Activated T-cell treated with anti-CD3 and anti-CD28 coated beads, Interleukin-2, amount 50 U/mL, for 48 hours (primary cell): ENCODE data around the gene FBXW11.

ENCODE experiments used
- DNase-seq, 2 experiments: peaks; one replicate each; pipeline ENCODE4 v3.0.0-alpha.2; 2020

Gene FBXW11

GRCh38 chr5:171838066-171838465 lies 168.4 kb downstream of the FBXW11 start:
- no peak for DNase-seq

DNA sequence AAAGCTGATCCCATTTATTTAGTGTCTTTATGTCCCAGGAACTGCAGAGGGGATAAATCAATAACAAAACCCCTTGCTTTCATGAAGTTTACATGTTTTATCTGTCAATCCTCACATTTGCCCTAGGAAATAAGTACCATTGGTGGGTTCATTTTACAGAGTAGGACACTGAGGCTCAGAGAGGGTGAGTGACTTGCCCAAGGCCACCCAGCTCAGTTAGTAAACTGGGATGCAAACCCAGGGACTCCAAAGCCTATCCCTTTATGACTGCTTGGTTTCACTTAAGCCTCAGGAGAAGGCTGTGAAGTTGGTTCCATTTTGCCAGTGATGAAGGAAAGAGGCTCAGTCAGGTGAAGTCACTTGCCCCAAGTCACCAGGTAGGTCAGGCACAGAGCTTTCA lies 168.9 kb downstream of the FBXW11 start:
- DNase-seq: no peak

DNA sequence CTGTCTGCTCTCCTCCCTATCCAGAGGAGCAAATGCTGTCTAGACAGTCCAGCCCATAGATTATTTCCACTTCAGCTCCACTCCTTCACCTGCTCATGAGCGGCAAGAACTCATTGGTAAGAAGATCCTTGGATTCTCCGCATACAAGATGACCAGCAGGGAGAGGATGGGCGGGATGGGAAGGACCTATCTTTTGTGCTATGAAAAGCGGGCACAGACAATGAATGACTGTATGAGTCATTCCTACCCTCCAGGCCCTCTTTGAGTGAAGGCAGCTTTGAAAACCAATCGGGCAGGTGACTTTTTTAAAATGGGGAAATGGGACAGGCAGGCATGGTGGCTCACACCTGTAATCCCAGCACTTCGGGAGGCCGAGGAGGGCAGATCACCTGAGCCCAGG lies 171.4 kb downstream of the FBXW11 start:
- no peak for DNase-seq

GRCh38 chr5:171834461-171834860 lies 172.0 kb downstream of the FBXW11 start:
- no peak for DNase-seq

DNA sequence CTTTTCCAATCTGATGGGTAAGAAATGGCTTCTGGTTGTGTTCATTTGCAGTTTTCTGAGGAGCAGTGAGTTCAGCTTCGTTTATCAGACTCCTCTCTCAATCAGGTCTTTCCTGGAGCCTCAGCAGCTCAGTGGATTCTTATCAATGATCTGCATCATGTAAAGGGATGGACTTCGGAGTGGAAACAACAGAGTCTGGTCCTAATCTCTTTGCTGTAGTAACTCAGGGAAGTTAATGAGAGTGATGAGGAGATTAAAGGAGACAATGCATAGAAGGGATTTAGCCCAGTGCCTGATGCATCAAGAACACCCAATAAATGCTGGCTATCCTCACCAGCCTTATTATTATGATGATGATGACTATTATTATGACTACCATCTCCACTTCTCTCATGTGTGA lies 173.7 kb downstream of the FBXW11 start:
- DNase-seq: no peak

- no peak for DNase-seq
Measured at GRCh38 chr5:171830686-171831085, 175.8 kb downstream of the FBXW11 start.

DNA sequence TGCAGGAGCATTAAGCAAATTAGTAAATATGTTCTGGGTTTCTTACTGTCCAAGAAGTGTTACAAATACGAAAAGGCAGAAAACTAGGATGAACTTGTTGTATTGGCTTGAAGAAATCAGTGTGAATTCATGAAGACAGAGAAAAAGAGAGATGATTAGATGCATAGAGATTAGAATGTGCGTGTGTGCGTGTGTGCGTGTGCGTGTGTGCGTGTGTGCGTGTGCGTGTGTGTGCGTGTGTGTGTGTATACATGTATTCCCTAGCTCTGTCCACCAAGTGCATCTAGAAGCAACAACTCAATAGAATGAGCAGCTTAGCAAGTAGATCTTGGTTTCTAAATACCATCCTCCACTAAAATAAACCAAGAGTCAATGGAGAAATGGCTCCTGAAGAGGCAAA lies 179.3 kb downstream of the FBXW11 start:
- no peak for DNase-seq

- no peak for DNase-seq
Measured at GRCh38 chr5:171826132-171826531, 180.3 kb downstream of the FBXW11 start.

DNA sequence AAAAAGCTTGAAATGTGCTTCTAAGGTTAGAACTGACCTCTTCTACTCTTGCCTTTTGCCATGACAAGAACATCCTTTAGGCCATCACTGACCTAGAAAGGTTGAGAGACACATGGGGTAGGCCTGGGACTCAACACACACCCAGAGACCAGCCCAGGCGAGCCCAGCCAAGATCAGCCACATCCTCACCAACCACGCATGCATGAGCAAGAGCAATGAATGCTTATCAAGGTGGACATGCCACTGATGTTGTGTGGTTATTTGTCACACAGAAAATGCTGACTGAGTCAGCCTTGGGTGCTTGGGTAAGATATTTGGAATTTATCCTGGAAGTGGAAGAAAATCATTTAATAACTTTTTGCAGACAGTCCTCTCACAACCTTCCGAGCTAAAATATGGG lies 181.4 kb downstream of the FBXW11 start:
- DNase-seq: no peak

- no peak for DNase-seq
Measured at GRCh38 chr5:171823269-171823668, 183.2 kb downstream of the FBXW11 start.

DNA sequence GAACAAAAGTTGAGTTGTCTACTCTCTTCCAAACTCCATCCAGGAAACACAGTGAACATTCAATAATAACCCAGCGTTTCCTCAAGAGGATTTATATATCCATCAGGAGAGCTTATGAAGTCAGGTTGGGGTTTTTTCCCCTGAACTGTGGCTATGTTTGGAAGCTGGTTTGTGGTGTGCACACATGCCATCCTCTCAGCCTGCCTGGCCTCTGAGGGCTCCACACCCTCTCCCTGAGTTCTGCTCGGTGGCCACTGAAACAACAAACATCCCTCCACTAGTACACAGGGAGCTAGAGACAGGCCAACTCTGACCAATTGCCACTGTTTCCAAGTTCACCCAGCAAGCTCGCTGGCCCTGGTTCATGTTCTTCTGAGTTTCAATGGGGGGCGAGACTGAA lies 185.2 kb downstream of the FBXW11 start:
- no peak for DNase-seq

- DNase-seq: no peak
Measured at GRCh38 chr5:171820561-171820960, 185.9 kb downstream of the FBXW11 start.

DNA sequence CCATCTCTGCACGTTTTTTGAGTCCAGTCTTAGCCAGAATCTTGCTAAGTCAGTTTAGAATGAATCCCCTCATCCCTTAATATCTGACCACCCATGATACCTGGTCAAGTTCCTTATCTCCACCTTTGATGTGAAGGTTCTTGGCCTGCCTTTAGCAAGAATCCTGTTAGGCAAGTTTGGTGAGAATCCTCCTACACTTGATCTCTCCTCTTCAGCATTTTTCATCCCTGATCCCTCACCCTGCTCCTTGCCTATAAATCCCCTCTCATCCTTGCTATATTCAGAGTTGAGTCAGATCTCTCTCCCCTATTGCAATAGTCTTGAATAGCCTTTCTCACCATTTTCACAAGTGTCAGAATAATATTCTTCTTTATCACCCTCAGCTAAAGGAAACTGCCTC lies 189.8 kb downstream of the FBXW11 start:
- no peak for DNase-seq

DNA sequence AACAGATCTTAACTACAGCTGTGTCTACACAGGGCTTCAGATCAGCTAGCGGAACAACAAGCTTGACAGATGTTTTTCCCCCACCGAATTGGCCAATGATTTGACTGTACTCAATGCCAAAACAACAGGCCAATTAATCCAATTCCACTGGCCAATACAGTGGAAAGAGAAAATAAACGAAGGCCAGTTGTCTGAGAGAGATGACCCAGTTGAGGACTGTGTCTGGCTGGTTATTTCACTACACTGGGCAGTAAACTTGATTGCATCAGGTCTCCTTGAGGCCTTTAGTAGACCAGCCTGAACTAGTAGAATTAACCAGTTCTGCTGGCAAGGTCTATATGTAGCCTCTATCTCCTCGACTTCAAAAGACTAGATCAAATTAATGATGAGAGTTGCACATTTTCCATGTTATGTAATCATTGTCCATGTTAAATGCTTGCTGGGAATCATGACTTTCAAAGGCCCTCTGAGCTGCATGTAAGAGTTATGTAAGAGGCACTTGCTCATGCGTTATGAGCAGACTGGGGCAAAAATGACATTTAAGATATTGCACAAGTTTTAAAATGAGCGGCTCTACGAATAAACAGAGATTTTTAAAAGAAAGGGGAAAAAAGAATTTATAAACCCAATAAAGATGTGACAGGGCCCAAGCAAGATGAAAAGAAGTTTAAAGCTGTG lies 192.5 kb downstream of the FBXW11 start:
- no peak for DNase-seq

DNA sequence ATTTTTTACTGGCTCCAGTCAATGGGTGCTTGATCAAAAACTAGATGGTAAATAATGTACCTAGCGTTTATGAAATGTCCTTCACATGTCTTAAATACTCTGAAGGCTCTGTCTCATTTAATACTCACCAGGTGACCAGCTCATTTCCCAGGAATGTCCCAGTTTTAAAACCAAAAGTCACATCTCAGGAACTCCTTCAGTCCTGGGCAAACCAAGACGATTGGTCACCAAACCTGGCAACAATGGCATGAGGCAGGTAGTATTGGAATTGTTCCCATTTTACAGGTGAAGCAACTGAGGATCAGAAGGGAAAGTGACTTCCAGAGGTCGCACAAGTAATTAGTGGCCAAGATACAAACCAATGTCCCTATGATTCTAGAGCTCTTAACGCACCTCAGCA lies 193.2 kb downstream of the FBXW11 start:
- DNase-seq: no peak
